Hepatocyte (in vitro differentiated cells): ENCODE measurements around the gene GLYATL3. TPM values are rescaled to one million over a fixed set of nuclear protein-coding genes. Genes with fewer than 3 reads are reported as not detected.

ENCODE experiments used
- DNase-seq: peaks from one replicate; pipeline ENCODE4 v3.0.0-alpha.2; 2016; ENCODE audit warnings: low spot score
- H2AFZ ChIP-seq: fragments of 200-600 bp; sonication (generic); 2 replicates; pipeline ENCODE4 v1.6.0; 2016; ENCODE audit warnings: antibody characterized with exemption, mild to moderate bottlenecking
- H3K27ac ChIP-seq: fragments of 200-600 bp; sonication (generic); 2 replicates; pipeline ENCODE4 v1.5.1; 2016; ENCODE audit warnings: mild to moderate bottlenecking
- H3K27me3 ChIP-seq: fragments of 200-600 bp; sonication (generic); 2 replicates; pipeline ENCODE4 v1.6.1; 2016
- H3K36me3 ChIP-seq: fragments of 200-600 bp; sonication (generic); replicated peaks from 2 replicates; pipeline ENCODE4 v1.5.1; 2016; ENCODE audit warnings: low read depth; ENCODE audit not compliant: insufficient read depth
- H3K4me1 ChIP-seq: fragments of 200-600 bp; sonication (generic); 2 replicates; pipeline ENCODE4 v1.5.1; 2016; ENCODE audit warnings: mild to moderate bottlenecking, moderate library complexity; ENCODE audit not compliant: insufficient read depth
- H3K4me2 ChIP-seq: fragments of 200-600 bp; sonication (generic); 2 replicates; pipeline ENCODE4 v1.6.0; 2016
- H3K4me3 ChIP-seq: fragments of 200-600 bp; sonication (generic); 2 replicates; pipeline ENCODE4 v1.5.1; 2016; ENCODE audit warnings: mild to moderate bottlenecking
- H3K79me2 ChIP-seq: fragments of 200-600 bp; sonication (generic); 2 replicates; pipeline ENCODE4 v1.6.0; 2017; ENCODE audit warnings: mild to moderate bottlenecking
- H3K9me2 ChIP-seq: fragments of 200-600 bp; sonication (generic); replicated peaks from 2 replicates; pipeline ENCODE4 v1.6.0; 2017; ENCODE audit warnings: mild to moderate bottlenecking; ENCODE audit not compliant: insufficient read depth
- H3K9me3 ChIP-seq: fragments of 200-600 bp; sonication (generic); 2 replicates; pipeline ENCODE4 v1.5.1; 2016; ENCODE audit warnings: low read depth, mild to moderate bottlenecking
- H4K20me1 ChIP-seq: fragments of 200-600 bp; sonication (generic); 2 replicates; pipeline ENCODE4 v1.6.0; 2016; ENCODE audit warnings: mild to moderate bottlenecking; ENCODE audit not compliant: insufficient read depth, poor library complexity, severe bottlenecking
- CTCF ChIP-seq: fragments of 200-600 bp; sonication (generic); IDR thresholded peaks from 2 replicates; pipeline ENCODE4 v1.5.1; 2016; ENCODE audit warnings: antibody characterized with exemption, mild to moderate bottlenecking; ENCODE audit not compliant: poor library complexity
- EZH2 ChIP-seq: fragments of 200-600 bp; sonication (generic); IDR thresholded peaks from 2 replicates; pipeline ENCODE4 v1.6.1; 2016; ENCODE audit warnings: antibody characterized with exemption, mild to moderate bottlenecking, borderline replicate concordance
- EZH2phosphoT487 ChIP-seq: fragments of 200-600 bp; sonication (generic); IDR thresholded peaks from one replicate; pipeline ENCODE4 v1.6.1; 2018; ENCODE audit warnings: antibody characterized with exemption, mild to moderate bottlenecking, low read depth, moderate library complexity; ENCODE audit not compliant: unreplicated experiment, severe bottlenecking
- WGBS: methylation state at CpG from one replicate; pipeline ENCODE4 v1.1.6; 2016; ENCODE audit warnings: low lambda C conversion rate; ENCODE audit errors: missing lambda C conversion rate; 5-methylcytosine and 5-hydroxymethylcytosine counted together
- polyA plus RNA-seq: library from polyadenylated mRNA; unstranded; fragments of >200 nt; fragmentation: Nextera tagmentation; extraction: Ambion mirVana; gene quantifications from 2 replicates; pipeline ENCODE4 v1.2.1, GENCODE V29; 2016
- total RNA-seq: library from RNA; depleted of rRNA; stranded (reverse); fragments of >200 nt; gene quantifications from 2 replicates; pipeline ENCODE4 v1.2.3, GENCODE V29; 2014

The GLYATL3 gene
- total and polyA plus RNA-seq, 2 experiments from 2014 or later: not detected

- Histone ChIP-seq H3K27me3 (no peaks in the 10 kb centered on the region), H3K36me3 (no peaks in the 10 kb centered on the region), H4K20me1 (no peaks in the 10 kb centered on the region), H3K4me1 (peaks cover 7% of the 10 kb centered on the region), H3K9me2 (no peaks in the 10 kb centered on the region), H2AFZ (no peak overlapping the region), H3K9me3 (no peaks in the 10 kb centered on the region), H3K4me2 (peak overlapping the region; percentile 41), H3K79me2 (no peaks in the 10 kb centered on the region), H3K4me3 (no peak overlapping the region), H3K27ac (no peak overlapping the region)
- TF ChIP-seq CTCF (no peak), EZH2 (no peak), EZH2phosphoT487 (no peak)
- DNase-seq: no peak
- WGBS: 77% methylated on average over 1 of the region's 1 CpG
Measured at GRCh38 chr6:49523901-49524300, 24.2 kb downstream of the GLYATL3 start.

GRCh38 chr6:49524541-49524940, 24.8 kb downstream of the GLYATL3 start:
- WGBS: 71% methylated on average over 7 of the region's 7 CpGs
- no peaks in the 10 kb centered on the region for H3K9me2 ChIP-seq
- DNase-seq: no peak
- peaks cover 7% of the 10 kb centered on the region for H3K4me1 ChIP-seq
- no peaks in the 10 kb centered on the region for H3K36me3 ChIP-seq
- no peaks in the 10 kb centered on the region for H3K27me3 ChIP-seq
- H3K27ac ChIP-seq: no peak overlapping the region
- H3K4me2 ChIP-seq: no peak overlapping the region
- TF ChIP-seq CTCF (no peak), EZH2 (no peak), EZH2phosphoT487 (no peak)
- no peaks in the 10 kb centered on the region for H3K9me3 ChIP-seq
- no peak overlapping the region for H2AFZ ChIP-seq
- no peak overlapping the region for H3K4me3 ChIP-seq
- H4K20me1 ChIP-seq: no peaks in the 10 kb centered on the region
- H3K79me2 ChIP-seq: no peaks in the 10 kb centered on the region

GRCh38 chr6:49526598-49526997, 26.9 kb downstream of the GLYATL3 start:
- Histone ChIP-seq H3K9me3 (no peaks in the 10 kb centered on the region), H3K9me2 (no peaks in the 10 kb centered on the region), H4K20me1 (no peaks in the 10 kb centered on the region), H3K27ac (no peak overlapping the region), H3K4me2 (no peak overlapping the region), H3K4me1 (peaks cover 7% of the 10 kb centered on the region), H3K36me3 (no peaks in the 10 kb centered on the region), H3K79me2 (no peaks in the 10 kb centered on the region), H3K27me3 (no peaks in the 10 kb centered on the region), H2AFZ (no peak overlapping the region), H3K4me3 (no peak overlapping the region)
- TF ChIP-seq CTCF: no peak
- no peak for TF ChIP-seq EZH2phosphoT487
- no peak for TF ChIP-seq EZH2
- 84% methylated on average over 12 of the region's 12 CpGs for WGBS
- no peak for DNase-seq

- TF ChIP-seq EZH2phosphoT487 (no peak), EZH2 (no peak), CTCF (no peak)
- H3K27ac ChIP-seq: no peak overlapping the region
- WGBS: 52% methylated on average over 1 of the region's 1 CpG
Measured at GRCh38 chr6:49527320-49527719, 27.6 kb downstream of the GLYATL3 start.

More at GRCh38 chr6:49527320-49527719, 27.6 kb downstream of the GLYATL3 start:
- Histone ChIP-seq H4K20me1 (no peaks in the 10 kb centered on the region), H2AFZ (no peak overlapping the region), H3K79me2 (no peaks in the 10 kb centered on the region), H3K36me3 (no peaks in the 10 kb centered on the region), H3K4me3 (no peak overlapping the region), H3K4me1 (peaks cover 7% of the 10 kb centered on the region), H3K27me3 (no peaks in the 10 kb centered on the region), H3K9me2 (no peaks in the 10 kb centered on the region), H3K9me3 (no peaks in the 10 kb centered on the region), H3K4me2 (no peak overlapping the region)
- DNase-seq: no peak
